KOPT-K1 (cell line): ENCODE results near the gene PGPEP1.
"Not testable (repeated sequence)": the region's sequence is repeated elsewhere in the genome, so short reads cannot be mapped to it uniquely, and the experiment has no call there.

Experiments
- H3K27ac ChIP-seq: fragments of 200-600 bp; sonication (generic); 2 replicates; pipeline ENCODE4 v1.5.1; 2016; ENCODE audit warnings: antibody characterized with exemption, mild to moderate bottlenecking, low read depth, low read length; ENCODE audit not compliant: poor library complexity, severe bottlenecking
- H3K36me3 ChIP-seq: fragments of 200-600 bp; sonication (generic); 2 replicates; pipeline ENCODE4 v1.5.1; 2017; ENCODE audit warnings: antibody characterized with exemption, mild to moderate bottlenecking, low read length, moderate library complexity; ENCODE audit not compliant: insufficient read depth
- H3K9me3 ChIP-seq: fragments of 200-600 bp; sonication (generic); 2 replicates; pipeline ENCODE4 v1.5.1; 2017; ENCODE audit warnings: antibody characterized with exemption, low read length, mild to moderate bottlenecking; ENCODE audit not compliant: insufficient read depth, poor library complexity, severe bottlenecking

Gene PGPEP1

DNA sequence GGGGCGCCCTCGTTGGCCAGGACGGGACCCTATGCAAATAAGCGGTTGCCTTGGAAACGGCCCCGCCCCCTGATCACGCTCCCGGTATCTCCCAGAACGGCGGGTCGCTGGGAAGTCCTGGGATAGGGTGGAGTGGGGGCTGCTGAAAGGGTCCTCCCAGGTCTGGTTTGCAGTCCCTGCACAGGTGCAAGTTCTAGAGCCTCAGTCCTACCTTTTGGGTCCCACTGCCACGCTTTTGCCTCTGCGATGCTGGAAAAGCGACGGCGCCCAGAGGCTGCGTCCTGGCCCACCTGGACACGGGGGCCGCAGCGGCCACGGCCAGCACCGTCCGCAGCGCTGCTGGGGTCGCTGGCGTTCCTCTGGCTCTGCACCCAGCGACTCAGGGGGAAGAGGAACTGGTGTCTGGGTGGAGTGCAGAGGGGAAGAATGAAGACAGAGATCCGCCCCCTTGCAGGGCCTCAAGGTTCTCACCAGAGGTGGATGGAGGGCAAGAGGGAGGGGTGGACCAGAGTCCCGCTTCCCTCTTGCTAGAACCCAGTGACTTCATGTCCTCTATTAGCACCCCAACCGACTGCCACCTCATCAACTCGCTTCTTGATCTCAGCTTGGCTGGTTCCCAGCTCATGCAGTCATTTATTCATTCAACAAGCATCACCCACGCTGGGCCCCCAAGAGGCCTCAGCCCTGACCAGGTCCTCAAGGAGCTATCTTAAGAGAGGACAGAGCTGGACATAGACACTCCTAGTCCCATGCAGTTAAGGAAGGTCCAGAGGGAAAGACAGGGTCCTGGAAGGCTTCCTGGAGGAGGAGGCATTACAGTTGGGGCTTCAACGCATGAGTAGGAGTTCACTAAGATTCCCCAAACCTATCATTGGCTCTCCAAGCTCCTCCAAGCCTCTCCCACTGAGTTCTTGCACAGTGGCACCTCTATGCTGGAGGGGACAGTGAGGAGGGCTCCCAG, 57.1 kb downstream of the PGPEP1 start, which contains the start of gene LRRC25:
LRRC25 (minus strand) TSS at position 381 of the 961 bp plus-strand sequence. CDS start 659 bp downstream, outside the sequence.
- Histone ChIP-seq H3K27ac (no peak within 1 kb of the TSS), H3K9me3 (no peaks in the 10 kb centered on the region), H3K36me3 (no peaks in the 10 kb centered on the region)

DNA sequence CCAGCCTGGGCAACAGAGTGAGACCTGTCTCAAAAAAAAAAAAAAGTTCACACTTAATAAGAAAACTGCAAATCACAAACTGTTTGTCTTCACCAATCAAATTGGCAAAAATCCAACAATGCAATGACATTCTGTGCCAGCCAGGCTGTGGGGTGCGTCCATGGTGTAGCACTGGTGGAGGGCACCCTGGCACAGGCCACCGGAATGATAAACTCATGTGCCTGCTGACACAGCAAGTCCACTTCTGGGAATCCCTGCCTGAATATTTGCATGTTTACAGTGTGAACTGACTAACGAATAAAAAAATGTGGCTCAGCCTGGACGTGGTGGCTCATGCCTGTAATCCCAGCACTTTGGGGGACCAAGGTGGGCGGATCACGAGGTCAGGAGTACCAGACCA, 58.6 kb downstream of the PGPEP1 start:
- Histone ChIP-seq H3K36me3 (no peaks in the 10 kb centered on the region), H3K9me3 (no peaks in the 10 kb centered on the region), H3K27ac (no peak overlapping the region)

DNA sequence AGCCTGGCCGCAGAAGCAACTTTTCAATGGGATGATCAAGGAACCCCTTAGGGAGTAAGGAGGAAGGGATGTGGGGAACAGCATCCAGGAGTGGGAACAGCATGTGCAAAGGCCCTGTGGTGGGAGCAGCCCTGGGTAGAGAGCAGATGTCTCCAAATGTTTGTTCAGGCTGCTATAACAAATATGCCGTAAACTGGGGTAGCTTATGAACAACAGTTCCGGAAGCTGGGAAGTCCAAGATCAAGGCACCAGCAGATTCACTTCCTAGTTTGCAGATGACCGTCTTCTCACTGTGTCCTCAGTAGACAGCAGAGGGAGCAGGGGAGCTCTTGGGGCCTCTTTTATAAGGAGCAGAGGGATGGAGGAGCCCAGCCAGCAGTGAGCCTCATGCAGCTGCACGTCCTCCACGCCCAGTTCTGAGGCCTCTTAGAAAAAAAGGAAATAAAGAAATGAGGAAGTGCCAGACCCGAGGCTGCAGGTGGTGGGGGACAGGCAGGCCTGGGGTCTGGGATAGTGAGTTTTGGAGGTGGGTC, 61.2 kb downstream of the PGPEP1 start:
- Histone ChIP-seq H3K9me3 (no peaks in the 10 kb centered on the region), H3K27ac (no peak overlapping the region), H3K36me3 (no peaks in the 10 kb centered on the region)

DNA sequence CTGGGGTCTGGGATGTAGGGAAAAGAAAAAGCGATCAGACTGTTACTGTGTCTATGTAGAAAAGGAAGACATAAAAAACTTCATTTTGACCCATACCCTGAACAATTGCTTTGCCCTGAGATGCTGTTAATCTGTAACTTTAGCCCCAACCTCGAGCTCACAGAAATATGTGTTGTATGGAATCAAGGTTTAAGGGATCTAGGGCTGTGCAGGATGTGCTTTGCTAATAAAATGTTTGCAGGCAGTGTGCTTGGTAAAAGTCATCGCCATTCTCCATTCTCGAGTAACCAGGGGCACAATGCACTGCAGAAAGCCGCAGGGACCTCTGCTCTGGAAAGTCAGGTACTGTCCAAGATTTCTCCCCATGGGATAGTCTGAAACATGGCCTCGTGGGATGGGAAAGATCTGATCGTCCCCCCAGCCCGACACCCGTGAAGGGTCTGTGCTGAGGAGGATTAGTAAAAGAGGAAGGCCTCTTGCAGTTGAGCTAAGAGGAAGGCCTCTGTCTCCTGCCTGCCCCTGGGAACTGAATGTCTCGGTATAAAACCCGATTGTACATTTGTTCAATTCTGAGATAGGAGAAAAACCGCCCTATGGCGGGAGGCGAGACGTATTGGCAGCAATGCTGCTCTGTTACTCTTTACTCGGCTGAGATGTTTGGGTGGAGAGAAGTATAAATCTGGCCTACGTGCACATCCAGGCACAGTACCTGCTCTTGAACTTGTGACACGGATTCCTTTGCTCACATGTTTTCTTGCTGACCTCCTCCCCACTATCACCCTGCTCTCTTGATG, 62.3 kb downstream of the PGPEP1 start:
- not testable (repeated sequence) for H3K27ac ChIP-seq, H3K9me3 ChIP-seq, H3K36me3 ChIP-seq

DNA sequence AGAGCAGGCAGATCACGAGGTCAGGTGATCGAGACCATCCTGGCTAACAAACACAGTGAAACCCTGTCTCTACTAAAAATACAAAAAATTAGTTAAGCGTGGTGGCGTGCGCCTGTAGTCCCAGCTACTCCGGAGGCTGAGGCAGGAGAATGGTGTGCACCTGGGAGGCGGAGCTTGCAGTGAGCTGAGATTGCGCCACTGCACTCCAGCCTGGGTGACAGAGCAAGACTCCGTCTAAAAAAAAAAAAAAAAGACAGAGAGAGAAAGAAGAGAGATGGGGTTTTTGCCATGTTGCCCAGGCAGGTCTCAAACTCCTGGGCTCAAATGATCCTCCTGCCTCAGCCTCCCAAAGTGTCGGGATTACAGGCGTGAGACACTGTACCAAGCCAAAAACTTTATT, 65.4 kb downstream of the PGPEP1 start:
- H3K27ac ChIP-seq, H3K9me3 ChIP-seq, H3K36me3 ChIP-seq: not testable (repeated sequence)

DNA sequence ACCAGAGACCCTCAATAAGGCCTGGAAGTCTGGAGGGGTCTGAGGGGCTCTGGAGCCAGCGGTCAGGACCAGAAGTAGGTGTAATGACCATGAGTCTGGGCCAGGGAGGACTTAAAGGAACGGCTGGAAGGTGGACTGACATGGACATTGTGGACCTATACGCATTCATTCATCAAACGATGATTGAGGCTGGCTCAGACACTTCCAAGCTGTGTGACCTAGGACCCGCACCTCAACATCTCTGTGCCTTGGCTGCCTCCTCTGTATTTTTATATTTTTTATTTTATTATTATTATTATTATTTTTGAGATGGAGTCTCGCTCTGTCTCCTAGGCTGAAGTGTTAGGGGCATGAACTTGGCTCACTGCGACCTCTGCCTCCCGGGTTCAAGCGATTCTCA, 66.4 kb downstream of the PGPEP1 start:
- Histone ChIP-seq H3K9me3 (no peaks in the 10 kb centered on the region), H3K36me3 (no peaks in the 10 kb centered on the region), H3K27ac (no peak overlapping the region)

DNA sequence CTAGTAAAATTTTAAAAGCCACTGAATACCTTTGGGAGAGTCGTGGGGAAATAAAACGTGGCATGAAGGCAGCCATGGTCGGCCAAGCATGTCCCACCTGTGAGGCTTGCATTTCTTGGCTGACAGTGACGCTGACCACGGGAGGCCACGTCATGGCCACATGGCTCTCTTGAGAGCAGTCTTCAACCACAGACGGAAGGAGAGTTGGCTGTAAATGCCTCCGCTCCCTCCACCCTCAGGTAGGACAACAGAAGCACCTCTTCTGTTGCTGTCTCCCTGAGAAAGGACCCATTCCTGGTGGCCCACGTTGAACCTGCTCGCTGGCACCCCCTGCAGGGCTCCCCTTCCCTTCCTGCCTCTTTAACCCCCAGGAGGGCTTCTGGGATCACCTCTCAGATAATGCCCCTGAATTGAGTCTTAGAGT, 67.7 kb downstream of the PGPEP1 start:
- Histone ChIP-seq H3K27ac (no peak overlapping the region), H3K9me3 (no peaks in the 10 kb centered on the region), H3K36me3 (no peaks in the 10 kb centered on the region)

DNA sequence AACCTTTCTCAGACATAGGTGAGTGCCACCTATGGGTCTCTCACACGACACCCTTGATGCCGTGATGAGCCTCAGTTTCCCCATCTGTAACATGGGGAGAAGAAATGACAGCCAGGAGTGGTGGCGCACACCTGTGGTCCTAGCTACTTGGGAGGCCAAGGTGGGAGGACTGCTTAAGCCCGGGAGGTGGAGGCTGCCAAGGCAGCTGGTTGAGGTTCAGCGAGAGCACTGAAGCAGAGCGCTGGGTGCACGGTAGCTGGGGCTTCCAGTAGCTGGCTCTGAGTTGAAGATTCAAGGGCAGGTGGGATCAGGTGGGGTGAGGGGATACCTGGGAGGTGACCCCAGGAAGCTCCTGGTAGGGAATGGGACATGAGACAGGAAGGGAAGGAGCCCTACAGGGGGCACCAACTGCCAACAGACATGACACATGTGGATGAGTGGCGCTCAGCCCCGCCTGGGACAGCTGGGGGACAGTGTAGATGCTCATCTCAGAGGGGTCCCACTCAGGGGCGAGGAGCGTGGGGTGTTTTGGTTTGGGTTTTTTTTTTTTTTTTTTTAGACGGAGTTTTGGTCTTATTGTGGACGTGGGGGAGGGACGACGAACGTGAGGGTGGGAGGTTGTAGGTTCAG, 72.3 kb downstream of the PGPEP1 start:
- no peaks in the 10 kb centered on the region for H3K36me3 ChIP-seq
- H3K27ac ChIP-seq: no peak overlapping the region
- H3K9me3 ChIP-seq: no peaks in the 10 kb centered on the region

DNA sequence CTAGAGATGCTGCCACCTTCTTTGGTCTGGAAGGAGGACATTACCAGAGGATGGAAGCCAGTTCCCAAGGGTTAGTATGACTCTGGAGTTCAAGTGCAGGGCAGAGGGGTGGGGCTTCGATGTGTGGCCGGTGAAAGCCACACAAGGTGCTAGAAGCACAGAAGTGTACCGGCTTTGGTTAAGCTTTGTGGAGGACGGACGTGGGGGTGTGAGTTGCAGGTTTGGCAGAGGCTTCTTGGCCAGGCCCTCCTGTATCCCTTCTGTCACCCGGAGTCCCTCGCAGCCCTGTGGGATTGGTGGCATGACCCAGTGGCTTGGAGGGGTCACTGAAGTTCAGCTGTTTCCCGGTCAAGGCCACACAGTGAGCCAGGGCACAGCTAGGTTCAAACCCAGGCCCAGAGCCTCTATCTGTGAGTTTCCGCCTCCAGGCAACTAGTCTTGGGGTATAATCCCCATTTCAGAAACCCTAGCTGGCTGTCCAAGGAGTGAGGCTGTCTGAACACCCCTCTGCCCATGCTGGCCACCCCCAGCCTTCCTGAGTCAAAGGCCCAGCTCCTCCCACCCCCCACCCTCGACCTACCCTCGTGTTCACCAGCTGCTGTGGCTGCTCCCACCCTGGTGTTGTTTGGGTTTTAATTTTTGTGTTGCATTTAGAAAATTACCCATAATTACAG, 74.2 kb downstream of the PGPEP1 start:
- no peaks in the 10 kb centered on the region for H3K9me3 ChIP-seq
- H3K36me3 ChIP-seq: no peaks in the 10 kb centered on the region
- H3K27ac ChIP-seq: peak overlapping the region; percentile 69

DNA sequence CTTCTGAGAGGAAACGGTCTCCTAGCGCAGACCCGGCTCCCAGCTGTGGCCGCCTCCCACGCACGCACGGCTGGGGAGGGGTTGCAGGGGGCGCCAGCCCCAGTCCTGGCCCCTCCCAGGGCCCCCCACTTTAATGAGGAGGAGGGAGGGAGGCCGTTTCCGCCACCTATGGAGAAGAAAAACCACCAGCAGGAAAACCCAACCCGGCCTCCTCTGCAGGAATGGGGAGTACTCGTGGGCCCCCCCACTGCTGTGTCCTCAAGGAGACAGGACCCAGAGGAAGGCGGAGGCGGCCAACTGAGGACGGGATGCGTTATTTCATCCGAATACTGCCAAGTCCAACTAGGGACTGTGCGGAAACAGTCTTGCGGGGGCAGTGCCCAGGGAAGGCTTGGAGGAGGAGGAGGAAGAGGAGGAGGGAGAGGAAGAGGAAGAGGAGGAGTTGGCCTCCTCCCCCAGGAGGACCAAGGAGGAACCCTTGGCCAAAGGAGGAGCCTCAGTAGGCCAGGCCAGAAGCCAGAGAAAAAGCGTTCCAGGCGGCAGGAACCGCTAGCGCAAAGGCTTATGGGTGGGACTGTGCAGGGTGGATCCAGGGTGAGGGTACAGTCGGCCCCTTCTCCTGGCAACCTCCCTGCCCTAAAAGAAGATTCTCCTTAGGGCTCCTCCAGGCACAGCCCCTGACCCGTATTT, 74.9 kb downstream of the PGPEP1 start:
- H3K36me3 ChIP-seq: no peaks in the 10 kb centered on the region
- H3K9me3 ChIP-seq: no peaks in the 10 kb centered on the region
- peak overlapping the region; percentile 69 for H3K27ac ChIP-seq

DNA sequence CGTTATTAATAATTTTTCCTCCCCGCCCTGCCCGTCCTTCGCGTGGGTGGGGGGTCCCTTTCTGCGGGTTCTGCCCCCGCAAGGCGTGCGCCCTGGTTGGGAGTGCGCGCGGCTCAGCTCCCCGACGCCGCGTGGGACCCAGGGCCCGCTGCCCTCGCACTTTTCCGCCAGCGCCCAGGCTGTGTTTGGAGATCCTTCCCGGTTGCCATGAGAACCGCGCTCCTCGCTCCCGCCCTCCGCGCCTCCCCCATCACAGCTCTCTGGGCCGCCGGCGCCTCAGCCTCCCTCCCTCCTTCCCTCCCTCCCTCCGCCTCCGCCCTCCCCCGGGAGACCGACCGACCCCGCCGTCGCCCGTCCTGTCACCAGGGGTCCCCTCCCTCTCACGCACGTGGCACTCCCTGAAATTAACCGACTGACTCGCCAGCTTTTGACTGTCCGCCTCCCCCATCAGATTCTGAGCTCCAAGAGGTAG, 76.4 kb downstream of the PGPEP1 start:
- Histone ChIP-seq H3K27ac (peak overlapping the region; percentile 69), H3K36me3 (no peaks in the 10 kb centered on the region), H3K9me3 (no peaks in the 10 kb centered on the region)

DNA sequence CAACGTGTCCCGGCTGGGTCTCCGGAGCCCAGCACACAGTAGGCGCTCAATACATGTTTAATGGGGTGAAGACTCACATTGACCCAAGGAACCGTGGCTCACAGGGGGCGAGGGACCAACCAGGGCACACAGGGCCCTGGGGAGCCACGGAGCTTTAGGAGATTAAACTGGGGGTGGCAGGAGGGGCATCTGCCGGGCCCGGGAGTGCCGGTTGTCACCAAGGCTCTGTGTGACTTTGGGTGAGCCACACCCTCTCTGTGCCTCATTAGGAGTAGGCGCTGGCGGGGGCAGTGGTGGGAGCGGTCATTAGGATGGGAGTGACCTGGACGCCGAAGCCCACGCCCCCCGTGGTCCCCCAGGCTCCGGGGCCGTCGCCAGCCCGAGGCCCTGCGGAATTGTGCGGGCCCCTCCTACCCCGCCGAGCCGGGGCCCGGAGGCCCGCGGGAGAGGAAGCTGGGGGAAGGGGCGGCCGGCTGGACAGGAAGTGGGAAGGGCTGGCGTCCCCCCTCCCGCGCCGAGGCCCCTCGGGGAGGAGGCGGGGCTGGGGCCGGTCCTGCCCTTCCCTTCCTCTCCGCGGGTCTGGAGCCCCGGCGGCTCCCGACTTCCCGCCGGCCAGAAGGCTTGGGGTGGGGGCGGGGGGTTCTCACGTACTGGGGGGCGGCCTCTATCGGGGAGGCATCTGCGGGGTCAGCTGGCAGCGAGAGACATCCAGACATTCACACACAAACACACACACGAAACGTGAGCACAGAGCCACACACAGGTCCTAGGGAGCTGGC, 77.0 kb downstream of the PGPEP1 start:
- Histone ChIP-seq H3K36me3 (no peaks in the 10 kb centered on the region), H3K9me3 (no peaks in the 10 kb centered on the region), H3K27ac (peak overlapping the region; percentile 69)

DNA sequence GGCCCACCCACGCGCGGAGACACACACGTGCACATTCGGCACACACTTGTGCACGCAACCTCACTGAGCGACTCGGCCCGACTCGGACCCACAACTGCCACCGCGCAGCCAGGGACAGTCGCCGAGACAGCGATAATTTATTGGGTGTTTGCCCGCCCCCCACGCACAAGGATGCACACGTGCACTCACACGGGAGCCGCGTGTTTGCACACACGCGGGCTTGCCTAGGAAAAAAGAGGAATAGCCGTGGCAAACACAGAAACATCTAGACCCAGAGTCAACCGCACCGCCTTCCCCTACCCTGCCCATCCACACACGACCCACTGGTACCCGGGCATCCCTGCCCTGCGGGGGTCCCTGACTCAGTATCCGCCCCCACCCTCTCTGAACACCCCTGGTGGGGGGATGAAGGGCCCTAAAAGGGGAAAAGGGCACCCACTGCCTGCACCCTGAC, 77.7 kb downstream of the PGPEP1 start:
- peak overlapping the region; percentile 86 for H3K27ac ChIP-seq
- H3K9me3 ChIP-seq: no peaks in the 10 kb centered on the region

More for the DNA sequence above, 77.7 kb downstream of the PGPEP1 start:
- H3K36me3 ChIP-seq: no peaks in the 10 kb centered on the region
